ENCODE measurements around the gene FAM217B.

- no peak for TF ChIP-seq POLR2AphosphoS5 (IDR thresholded peaks at IDR 0.05; ENCODE audit: low read depth, low read length)
- TF ChIP-seq POLR2A (IDR thresholded peaks at IDR 0.05; ENCODE audit: low read depth, low read length): no peak
These were observed 37.7 kb upstream of the FAM217B start for GRCh38 chr20:59902470-59902869.

All from GM12892 (cell line).